ENCODE data around the gene KIFAP3. TPM values are rescaled to one million over a fixed set of nuclear protein-coding genes. Genes with fewer than 3 reads are reported as not detected.

KIFAP3 gene
- total and polyA plus RNA-seq, 2 of the 8 experiments (the other 6 are each of a cell fraction or from before 2014, with no cell fraction given) = 1.3 to 3.2 TPM

GRCh38 chr1:169882039-169882511, 192.4 kb downstream of the KIFAP3 start (continued):
- no peak for TF ChIP-seq CTCF (IDR thresholded peaks at IDR 0.05; ENCODE audit: control extremely low read depth in 1 of 3, insufficient read depth in 1 of 3, low read depth in 1 of 3, low read length in 3 of 3)
- TF ChIP-seq KDM1A (IDR thresholded peaks at IDR 0.05; ENCODE audit: borderline replicate concordance, low read length) = no peak
- no peak for TF ChIP-seq USF2 (IDR thresholded peaks at IDR 0.05; ENCODE audit: low read length)
- TF ChIP-seq SRF (IDR thresholded peaks at IDR 0.05; ENCODE audit: low read depth, low read length) = no peak
- no peak for TF ChIP-seq EP300 (IDR thresholded peaks at IDR 0.05; ENCODE audit: borderline replicate concordance in 1 of 2, low read depth in 2 of 2, low read length in 2 of 2)
- no peak for TF ChIP-seq GTF2F1 (IDR thresholded peaks at IDR 0.05; ENCODE audit: borderline replicate concordance, low read depth, low read length)
- no peak for TF ChIP-seq TBP (IDR thresholded peaks at IDR 0.05; ENCODE audit: low read depth, low read length)
- no peak for TF ChIP-seq TCF12 (IDR thresholded peaks at IDR 0.05; ENCODE audit: low read depth, low read length)
- no peak for TF ChIP-seq ATF3 (IDR thresholded peaks at IDR 0.05; ENCODE audit: insufficient read depth, low read depth, low read length)
- no peak for TF ChIP-seq BRCA1 (IDR thresholded peaks at IDR 0.05; ENCODE audit: low read depth, low read length)

Data from H1 (cell line).